Natural killer cell treated with Interleukin-12 subunit alpha and Interleukin-12 subunit beta and Interleukin-15 and Interleukin-18, amount 100 ng/mL, for 72 hours (primary cell): ENCODE results near the gene IGFBP6. TPM values are rescaled to one million over a fixed set of nuclear protein-coding genes. Genes with fewer than 3 reads are reported as not detected.

ENCODE experiments used
- ATAC-seq, 2 donors: fragments of 150-1000 bp; cut with Tn5 transposase in 1 of 2; sonication (Bioruptor Pico), chemical (Tn5 transposase) in 1 of 2; 2 replicates each; pipeline ENCODE4 v1.10.0; 2021
- DNase-seq: peaks from one replicate; pipeline ENCODE4 v3.0.0; 2022; ENCODE audit warnings: low spot score
- H3K27ac Mint-ChIP-seq, 2 donors: 1 replicate in 1 of 2; 2 replicates in 1 of 2; pipeline ENCODE4 v1.8.0; 2022; ENCODE audit warnings: mixed read lengths in 2 of 2, mild to moderate bottlenecking in 1 of 2, moderate library complexity in 1 of 2
- H3K27me3 Mint-ChIP-seq, 2 donors: 1 replicate in 1 of 2; 2 replicates in 1 of 2; pipeline ENCODE4 v1.8.0; 2022; ENCODE audit warnings: mixed read lengths in 2 of 2
- H3K36me3 Mint-ChIP-seq: one replicate; pipeline ENCODE4 v1.8.0; 2022; ENCODE audit warnings: mixed read lengths
- H3K4me1 Mint-ChIP-seq, 2 donors: 1 replicate in 1 of 2; 2 replicates in 1 of 2; pipeline ENCODE4 v1.8.0; 2022; ENCODE audit warnings: low read depth in 2 of 2, mixed read lengths in 2 of 2, mild to moderate bottlenecking in 1 of 2
- H3K4me3 Mint-ChIP-seq: one replicate; pipeline ENCODE4 v1.8.0; 2022; ENCODE audit warnings: mixed read lengths
- H3K9me3 Mint-ChIP-seq: 2 replicates; pipeline ENCODE4 v1.8.0; 2022; ENCODE audit warnings: mixed read lengths
- total RNA-seq, 2 donors: library from RNA; stranded (reverse); gene quantifications; one replicate each; pipeline ENCODE4 v1.2.3, GENCODE V29; 2022

IGFBP6 gene
- total RNA-seq, 2 donors from 2014 or later: not detected

GRCh38 chr12:53122961-53123468, 25.5 kb downstream of the IGFBP6 start:
- H3K27me3 Mint-ChIP-seq: peaks cover 7 to 15% of the 10 kb centered on the region in 2 donors
- no peak for ATAC-seq
- no peaks in the 10 kb centered on the region for H3K4me1 Mint-ChIP-seq
- no peaks in the 10 kb centered on the region for H3K9me3 Mint-ChIP-seq
- no peaks in the 10 kb centered on the region for H3K36me3 Mint-ChIP-seq
- DNase-seq: no peak
- H3K4me3 Mint-ChIP-seq: no peak overlapping the region
- H3K27ac Mint-ChIP-seq: no peak overlapping the region

- ATAC-seq (peak in 1 of 2 donors; percentile 28), DNase-seq (no peak)
- Mint-ChIP-seq H3K4me3 (no peak overlapping the region), H3K27ac (no peak overlapping the region), H3K36me3 (no peaks in the 10 kb centered on the region), H3K4me1 (no peaks in the 10 kb centered on the region), H3K27me3 (peaks cover 9 to 15% of the 10 kb centered on the region in 2 donors), H3K9me3 (no peaks in the 10 kb centered on the region)
These were observed 26.3 kb downstream of the IGFBP6 start for GRCh38 chr12:53123578-53124351.

DNA sequence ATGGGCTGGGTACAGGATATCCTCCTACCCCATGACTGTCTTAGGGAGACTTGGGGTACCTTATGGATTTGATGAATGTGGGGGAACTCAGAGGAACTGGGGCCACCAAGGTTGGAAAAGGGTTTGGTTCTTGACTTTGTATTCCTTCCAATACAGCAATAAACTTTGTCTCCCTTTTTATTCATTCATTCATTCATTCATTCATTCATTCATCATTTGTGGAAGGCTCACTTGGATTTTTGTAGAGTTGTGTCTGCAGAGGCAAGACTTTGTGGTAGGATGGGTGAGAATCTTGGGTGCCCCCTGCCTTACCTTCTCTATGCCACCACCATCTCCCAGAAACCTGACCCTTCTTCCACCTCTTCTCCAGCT, 26.9 kb downstream of the IGFBP6 start:
- Mint-ChIP-seq H3K4me3 (no peak overlapping the region), H3K27me3 (peaks cover 13 to 21% of the 10 kb centered on the region in 2 donors), H3K27ac (no peak overlapping the region), H3K36me3 (no peaks in the 10 kb centered on the region), H3K4me1 (no peaks in the 10 kb centered on the region), H3K9me3 (no peaks in the 10 kb centered on the region)
- no peak for ATAC-seq
- no peak for DNase-seq

DNA sequence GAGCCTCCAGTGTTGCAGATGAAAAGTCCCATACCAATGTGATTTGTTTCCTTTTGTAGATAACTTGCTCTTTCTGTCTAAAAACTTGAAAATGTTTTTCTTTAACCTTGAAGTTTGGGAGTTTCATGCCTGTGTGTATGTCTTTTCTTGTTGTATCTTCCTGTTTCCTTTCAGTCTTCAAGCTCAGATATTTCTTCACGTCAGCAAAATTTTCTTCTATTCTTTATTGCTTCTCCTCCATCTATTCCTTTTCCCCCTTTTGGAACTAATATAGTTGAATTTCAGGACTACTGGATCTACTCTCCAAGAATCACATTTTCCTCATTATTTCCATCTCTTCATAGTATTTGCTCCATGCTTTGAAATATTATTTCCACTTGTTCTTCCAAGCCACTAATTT, 29.7 kb downstream of the IGFBP6 start:
- H3K36me3 Mint-ChIP-seq: no peaks in the 10 kb centered on the region
- ATAC-seq (no peak), DNase-seq (no peak)
- H3K9me3 Mint-ChIP-seq: no peaks in the 10 kb centered on the region
- H3K4me3 Mint-ChIP-seq: no peak overlapping the region
- H3K27me3 Mint-ChIP-seq: peaks cover 18 to 37% of the 10 kb centered on the region in 2 donors
- H3K4me1 Mint-ChIP-seq: no peaks in the 10 kb centered on the region
- no peak overlapping the region for H3K27ac Mint-ChIP-seq

GRCh38 chr12:53128780-53129569, 31.5 kb downstream of the IGFBP6 start:
- H3K27me3 Mint-ChIP-seq: peaks cover 18 to 37% of the 10 kb centered on the region in 2 donors
- DNase-seq (no peak), ATAC-seq (no peak)
- no peaks in the 10 kb centered on the region for H3K9me3 Mint-ChIP-seq
- H3K4me3 Mint-ChIP-seq: no peak overlapping the region
- no peak overlapping the region for H3K27ac Mint-ChIP-seq
- H3K4me1 Mint-ChIP-seq: no peaks in the 10 kb centered on the region
- no peaks in the 10 kb centered on the region for H3K36me3 Mint-ChIP-seq

DNA sequence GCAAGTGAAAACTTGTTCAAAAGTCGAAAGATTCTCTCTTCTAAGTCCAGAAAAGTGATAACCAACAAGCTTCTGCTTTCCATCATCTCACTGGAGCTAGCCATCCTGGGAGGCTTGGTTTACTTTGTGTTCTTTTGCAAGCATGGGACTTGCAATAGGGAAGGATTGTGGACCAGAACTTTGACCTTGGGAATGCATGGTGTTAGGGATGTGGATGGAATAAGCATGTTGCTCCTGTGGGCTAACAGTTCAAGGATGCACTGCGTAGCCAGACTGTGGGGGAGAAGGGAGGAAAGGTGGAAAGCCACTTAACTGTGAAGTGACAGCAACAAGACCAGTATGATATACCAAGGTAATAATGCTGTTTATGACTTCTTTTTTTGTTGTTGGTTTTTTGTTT, 34.4 kb downstream of the IGFBP6 start:
- Mint-ChIP-seq H3K9me3 (no peaks in the 10 kb centered on the region), H3K36me3 (no peaks in the 10 kb centered on the region), H3K4me3 (no peak overlapping the region), H3K27me3 (peaks cover 15 to 30% of the 10 kb centered on the region in 2 donors), H3K27ac (no peak overlapping the region), H3K4me1 (no peaks in the 10 kb centered on the region)
- DNase-seq: no peak
- ATAC-seq: no peak

- peaks cover 9% of the 10 kb centered on the region for H3K36me3 Mint-ChIP-seq
- no peaks in the 10 kb centered on the region for H3K4me1 Mint-ChIP-seq
- ATAC-seq (no peak), DNase-seq (no peak)
- H3K4me3 Mint-ChIP-seq: no peak overlapping the region
- H3K9me3 Mint-ChIP-seq: no peaks in the 10 kb centered on the region
- no peak overlapping the region for H3K27ac Mint-ChIP-seq
- peaks cover 9 to 22% of the 10 kb centered on the region in 2 donors for H3K27me3 Mint-ChIP-seq
These were observed 36.3 kb downstream of the IGFBP6 start for GRCh38 chr12:53133722-53134121.

DNA sequence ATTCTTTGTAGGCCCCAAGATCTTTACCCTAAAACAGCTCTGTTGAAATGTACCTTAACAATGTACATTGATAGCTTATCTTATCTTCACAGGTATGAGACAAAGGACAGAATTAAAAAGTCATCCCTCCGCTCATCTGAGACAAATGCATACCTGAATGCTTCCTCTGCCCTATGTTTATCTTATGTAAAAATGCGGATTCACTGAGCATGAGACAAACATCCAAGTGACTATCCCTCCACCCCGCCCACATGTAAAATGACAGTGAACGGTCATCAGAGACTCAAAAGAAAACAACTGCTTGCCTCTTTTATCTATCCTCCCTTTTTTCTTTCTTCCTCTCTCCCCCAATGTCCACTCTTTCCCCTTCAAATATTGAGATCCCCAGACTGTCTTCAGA, 45.9 kb downstream of the IGFBP6 start:
- no peak overlapping the region for H3K27ac Mint-ChIP-seq

GRCh38 chr12:53145383-53146260, 48.2 kb downstream of the IGFBP6 start:
- Mint-ChIP-seq H3K4me1 (no peaks in the 10 kb centered on the region), H3K27me3 (no peaks in the 10 kb centered on the region), H3K9me3 (no peaks in the 10 kb centered on the region), H3K27ac (no peak overlapping the region), H3K36me3 (no peaks in the 10 kb centered on the region), H3K4me3 (no peak overlapping the region)
- no peak for DNase-seq
- no peak for ATAC-seq

More for the DNA sequence above, 45.9 kb downstream of the IGFBP6 start:
- Mint-ChIP-seq H3K9me3 (no peaks in the 10 kb centered on the region), H3K36me3 (no peaks in the 10 kb centered on the region), H3K4me3 (no peak overlapping the region), H3K27me3 (no peaks in the 10 kb centered on the region), H3K4me1 (no peaks in the 10 kb centered on the region)
- ATAC-seq (no peak), DNase-seq (no peak)

- Mint-ChIP-seq H3K27me3 (no peaks in the 10 kb centered on the region), H3K4me1 (no peaks in the 10 kb centered on the region)
- ATAC-seq: no peak
These were observed 49.7 kb downstream of the IGFBP6 start for GRCh38 chr12:53147181-53147580.

GRCh38 chr12:53147653-53148052, 50.2 kb downstream of the IGFBP6 start:
- ATAC-seq (no peak), DNase-seq (no peak)
- Mint-ChIP-seq H3K4me3 (no peak overlapping the region), H3K4me1 (no peaks in the 10 kb centered on the region), H3K36me3 (no peaks in the 10 kb centered on the region), H3K27ac (no peak overlapping the region), H3K9me3 (no peaks in the 10 kb centered on the region), H3K27me3 (no peaks in the 10 kb centered on the region)

More at GRCh38 chr12:53147181-53147580, 49.7 kb downstream of the IGFBP6 start:
- Mint-ChIP-seq H3K9me3 (no peaks in the 10 kb centered on the region), H3K36me3 (no peaks in the 10 kb centered on the region), H3K4me3 (no peak overlapping the region), H3K27ac (no peak overlapping the region)
- no peak for DNase-seq

DNA sequence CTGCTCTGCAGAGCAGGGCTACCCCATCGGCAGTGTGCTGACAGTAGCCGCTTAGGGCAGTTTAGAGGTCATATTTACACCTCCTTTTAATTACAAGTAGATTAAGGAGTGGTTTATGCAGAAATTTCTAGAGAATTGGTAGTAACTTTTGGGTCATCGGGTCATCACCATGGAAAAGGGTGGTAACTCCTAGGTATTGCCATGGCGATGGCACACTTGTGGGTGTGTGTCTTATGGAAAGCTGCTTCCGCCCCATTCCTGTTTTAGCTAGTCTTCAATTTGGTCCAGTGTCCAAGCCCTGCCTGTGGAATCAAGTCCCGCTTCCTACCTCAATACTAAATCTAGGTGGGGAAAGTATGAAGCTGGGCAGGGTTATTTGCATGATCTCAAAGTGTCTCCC, 53.6 kb downstream of the IGFBP6 start:
- ATAC-seq (no peak), DNase-seq (no peak)
- Mint-ChIP-seq H3K27me3 (no peaks in the 10 kb centered on the region), H3K9me3 (no peaks in the 10 kb centered on the region), H3K4me3 (no peak overlapping the region), H3K36me3 (no peaks in the 10 kb centered on the region), H3K27ac (no peak overlapping the region), H3K4me1 (no peaks in the 10 kb centered on the region)
